WTC11 (cell line): ENCODE results near the gene RNF145. TPM values are rescaled to one million over a fixed set of nuclear protein-coding genes. Genes with fewer than 3 reads are reported as not detected.

Source experiments
- ATAC-seq: fragments of 200-7000 bp; cut with Tn5 transposase; 2 replicates; pipeline ENCODE4 v1.10.0; 2021; ENCODE audit warnings: mild to moderate bottlenecking, moderate library complexity
- CTCF ChIA-PET: fragments of 300-600 bp; sonication (Branson Sonifier 250); formaldehyde crosslinking; loops from one replicate; lab custom pipeline; 2021; ENCODE audit warnings: antibody characterized with exemption; lab: Charles Lee
- POLR2A ChIA-PET: fragments of 350-600 bp; sonication (Branson Sonifier 250); formaldehyde crosslinking; loops from one replicate; lab custom pipeline; 2021; ENCODE audit warnings: antibody characterized with exemption; lab: Charles Lee
- DNase-seq: peaks from one replicate; pipeline ENCODE4 v3.0.0; 2021; ENCODE audit warnings: low spot score
- H3K27ac Mint-ChIP-seq: 2 replicates; pipeline ENCODE4 v1.8.0; 2021; ENCODE audit warnings: mixed read lengths
- H3K27me3 Mint-ChIP-seq: 2 replicates; pipeline ENCODE4 v1.8.0; 2021; ENCODE audit warnings: low read depth, mild to moderate bottlenecking, moderate library complexity, mixed read lengths
- H3K36me3 Mint-ChIP-seq: 2 replicates; pipeline ENCODE4 v1.8.0; 2021; ENCODE audit warnings: mixed read lengths
- H3K4me1 Mint-ChIP-seq: 2 replicates; pipeline ENCODE4 v1.8.0; 2022; ENCODE audit warnings: mixed read lengths
- H3K4me3 Mint-ChIP-seq: 2 replicates; pipeline ENCODE4 v1.8.0; 2021; ENCODE audit warnings: mild to moderate bottlenecking, moderate library complexity, mixed read lengths
- H3K9me3 Mint-ChIP-seq: 2 replicates; pipeline ENCODE4 v1.8.0; 2021; ENCODE audit warnings: mixed read lengths
- CBFB ChIP-seq: sonication (generic); formaldehyde crosslinking; IDR thresholded peaks from 2 replicates; pipeline ENCODE4 v1.8.1; 2022; ENCODE audit warnings: mild to moderate bottlenecking, low read depth, missing genetic modification reagents
- CREB1 ChIP-seq: sonication (generic); formaldehyde crosslinking; IDR thresholded peaks from 2 replicates; pipeline ENCODE4 v1.8.0; 2023; ENCODE audit warnings: mild to moderate bottlenecking, missing genetic modification reagents
- CREM ChIP-seq: sonication (generic); formaldehyde crosslinking; IDR thresholded peaks from 2 replicates; pipeline ENCODE4 v1.8.1; 2022; ENCODE audit warnings: mild to moderate bottlenecking, missing genetic modification reagents, moderate library complexity
- EMX1 ChIP-seq: fragments of 250-450 bp; sonication (Bioruptor Pico); IDR thresholded peaks from 2 replicates; pipeline ENCODE4 v1.8.0; 2021; ENCODE audit warnings: mild to moderate bottlenecking
- ESRRA ChIP-seq: sonication (generic); formaldehyde crosslinking; IDR thresholded peaks from 2 replicates; pipeline ENCODE4 v1.8.1; 2022; ENCODE audit warnings: mild to moderate bottlenecking, missing genetic modification reagents, borderline replicate concordance
- FOXJ3 ChIP-seq: sonication (generic); formaldehyde crosslinking; IDR thresholded peaks from 2 replicates; pipeline ENCODE4 v1.9.0; 2021; ENCODE audit warnings: missing genetic modification reagents, mild to moderate bottlenecking, borderline replicate concordance
- FOXK1 ChIP-seq: sonication (generic); formaldehyde crosslinking; IDR thresholded peaks from 2 replicates; pipeline ENCODE4 v1.8.0; 2022; ENCODE audit warnings: mild to moderate bottlenecking, moderate library complexity, missing genetic modification reagents
- FOXP1 ChIP-seq: sonication (generic); formaldehyde crosslinking; IDR thresholded peaks from 2 replicates; pipeline ENCODE4 v1.8.0; 2022; ENCODE audit warnings: missing genetic modification reagents, mild to moderate bottlenecking, moderate library complexity, borderline replicate concordance
- GABPB1 ChIP-seq: sonication (generic); formaldehyde crosslinking; IDR thresholded peaks from 2 replicates; pipeline ENCODE4 v1.8.1; 2023; ENCODE audit warnings: mild to moderate bottlenecking, missing genetic modification reagents
- GRHL2 ChIP-seq: fragments of 250-450 bp; sonication (Bioruptor Pico); IDR thresholded peaks from 2 replicates; pipeline ENCODE4 v1.8.0; 2022; ENCODE audit warnings: mild to moderate bottlenecking, moderate library complexity; ENCODE audit not compliant: insufficient replicate concordance, severe bottlenecking
- MXD4 ChIP-seq: fragments of 250-450 bp; sonication (Bioruptor Pico); IDR thresholded peaks from 2 replicates; pipeline ENCODE4 v1.8.0; 2021; ENCODE audit warnings: mild to moderate bottlenecking, moderate library complexity, borderline replicate concordance
- MYBL2 ChIP-seq: sonication (generic); formaldehyde crosslinking; IDR thresholded peaks from 2 replicates; pipeline ENCODE4 v1.8.1; 2023; ENCODE audit warnings: mild to moderate bottlenecking, moderate library complexity, missing genetic modification reagents
- NFATC4 ChIP-seq: fragments of 250-450 bp; sonication (Bioruptor Pico); IDR thresholded peaks from 2 replicates; pipeline ENCODE4 v1.9.0; 2021; ENCODE audit warnings: mild to moderate bottlenecking
- NFE2L1 ChIP-seq: sonication (generic); formaldehyde crosslinking; IDR thresholded peaks from 2 replicates; pipeline ENCODE4 v1.8.1; 2023; ENCODE audit warnings: missing genetic modification reagents
- NR3C1 ChIP-seq: sonication (generic); formaldehyde crosslinking; conservative IDR thresholded peaks from 2 replicates; pipeline ENCODE4 v1.8.1; 2023; ENCODE audit warnings: low read depth, mild to moderate bottlenecking, missing genetic modification reagents
- PRRX2 ChIP-seq: fragments of 250-450 bp; sonication (Bioruptor Pico); IDR thresholded peaks from 2 replicates; pipeline ENCODE4 v1.8.0; 2021; ENCODE audit warnings: mild to moderate bottlenecking
- SMAD3 ChIP-seq: sonication (generic); formaldehyde crosslinking; IDR thresholded peaks from 2 replicates; pipeline ENCODE4 v1.8.0; 2022; ENCODE audit warnings: missing genetic modification reagents, mild to moderate bottlenecking, borderline replicate concordance
- TEAD1 ChIP-seq: sonication (generic); formaldehyde crosslinking; IDR thresholded peaks from 2 replicates; pipeline ENCODE4 v1.8.0; 2022; ENCODE audit warnings: mild to moderate bottlenecking, missing genetic modification reagents
- TEAD4 ChIP-seq: sonication (generic); formaldehyde crosslinking; IDR thresholded peaks from 2 replicates; pipeline ENCODE4 v1.8.0; 2022; ENCODE audit warnings: mild to moderate bottlenecking, missing genetic modification reagents
- ZNF232 ChIP-seq: sonication (generic); formaldehyde crosslinking; IDR thresholded peaks from 2 replicates; pipeline ENCODE4 v1.8.0; 2022; ENCODE audit warnings: mild to moderate bottlenecking, missing genetic modification reagents
- ZNF263 ChIP-seq: sonication (generic); formaldehyde crosslinking; IDR thresholded peaks from 2 replicates; pipeline ENCODE4 v1.8.1; 2022; ENCODE audit warnings: low read depth, mild to moderate bottlenecking, moderate library complexity, missing genetic modification reagents
- ZNF416 ChIP-seq: fragments of 250-450 bp; sonication (Bioruptor Pico); IDR thresholded peaks from 2 replicates; pipeline ENCODE4 v1.9.0; 2021; ENCODE audit warnings: mild to moderate bottlenecking, inconsistent platforms
- ZNF423 ChIP-seq: fragments of 250-450 bp; sonication (Bioruptor Pico); IDR thresholded peaks from 2 replicates; pipeline ENCODE4 v2.1.2; 2022; ENCODE audit warnings: mild to moderate bottlenecking, moderate library complexity
- ZNF671 ChIP-seq: fragments of 250-450 bp; sonication (Bioruptor Pico); IDR thresholded peaks from 2 replicates; pipeline ENCODE4 v1.8.0; 2021; ENCODE audit warnings: mild to moderate bottlenecking
- total RNA-seq: library from RNA; stranded (reverse); gene quantifications from 3 replicates; pipeline ENCODE4 v1.2.3, GENCODE V29; 2021
- TF ChIP-seq, protein P1 (sequence below): sonication (generic); formaldehyde crosslinking; IDR thresholded peaks from 2 replicates; pipeline ENCODE4 v1.8.1; 2022; ENCODE audit warnings: mild to moderate bottlenecking, moderate library complexity, missing genetic modification reagents
- TF ChIP-seq, protein P2 (sequence below): sonication (generic); formaldehyde crosslinking; IDR thresholded peaks from 2 replicates; pipeline ENCODE4 v1.8.1; 2022; ENCODE audit warnings: low read depth, missing genetic modification reagents, borderline replicate concordance
- TF ChIP-seq, protein P3 (sequence below): sonication (generic); formaldehyde crosslinking; IDR thresholded peaks from 2 replicates; pipeline ENCODE4 v1.8.1; 2022; ENCODE audit warnings: low read depth, mild to moderate bottlenecking, moderate library complexity, missing genetic modification reagents, borderline replicate concordance
- TF ChIP-seq, protein P4 (sequence below): sonication (generic); formaldehyde crosslinking; conservative IDR thresholded peaks from 2 replicates; pipeline ENCODE4 v1.8.1; 2022; ENCODE audit warnings: mild to moderate bottlenecking, missing genetic modification reagents
- TF ChIP-seq, protein P5 (sequence below): fragments of 250-450 bp; sonication (Bioruptor Pico); conservative IDR thresholded peaks from 2 replicates; pipeline ENCODE4 v1.9.0; 2021; ENCODE audit warnings: mild to moderate bottlenecking
- TF ChIP-seq, protein P6 (sequence below): sonication (generic); formaldehyde crosslinking; conservative IDR thresholded peaks from 2 replicates; pipeline ENCODE4 v1.8.1; 2023; ENCODE audit warnings: mild to moderate bottlenecking, low read depth, missing genetic modification reagents, moderate library complexity

RNF145 gene
- total RNA-seq, 1 experiment from 2014 or later, result 76.8 TPM

DNA sequence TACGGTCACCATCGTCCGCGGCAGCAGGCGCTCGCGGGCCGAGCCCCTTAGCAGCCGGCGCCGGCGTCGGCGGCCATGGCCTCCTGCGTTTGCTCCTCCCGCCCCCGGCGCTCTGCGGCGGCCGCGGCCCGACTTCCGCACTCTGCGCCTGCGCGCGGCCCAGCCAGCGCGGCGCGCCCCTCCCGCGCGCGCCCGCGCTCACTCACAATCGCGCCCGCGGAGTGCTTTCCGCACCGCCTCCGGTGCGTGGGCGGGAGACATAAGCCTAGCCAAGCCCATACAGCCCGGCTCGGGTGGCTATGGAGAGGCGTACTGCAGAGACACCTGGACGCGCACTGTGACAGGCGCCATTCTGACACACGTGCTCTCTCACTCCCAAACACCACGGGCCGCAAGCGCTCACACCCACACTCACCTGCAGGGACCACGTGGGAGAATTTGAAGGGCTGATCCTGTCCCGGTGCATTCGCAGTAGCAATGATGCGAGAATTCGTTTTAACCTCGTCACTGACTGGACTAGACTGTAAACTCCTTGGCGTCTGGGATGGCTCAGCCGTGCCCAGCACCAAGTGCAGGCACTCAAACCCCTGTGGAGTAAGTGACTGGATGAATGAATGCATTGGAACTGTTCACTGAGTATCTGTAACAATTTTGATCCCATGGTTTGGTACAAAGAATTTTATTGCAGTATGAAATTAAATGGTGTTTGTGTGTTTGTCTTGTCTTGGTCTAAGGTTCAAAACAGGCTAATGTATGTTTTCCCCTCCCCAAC lies at the start of gene RNF145 (continued):
- TF ChIP-seq MXD4, result no peak
- peak; percentile 87 for TF ChIP-seq SMAD3 (CRISPR knock-in tag)
- no peak for TF ChIP-seq ZNF263
- TF ChIP-seq CREM (CRISPR knock-in tag), result no peak
- no peak for TF ChIP-seq ZNF416
- TF ChIP-seq FOXJ3 (CRISPR knock-in tag), result no peak
- peak; percentile 85 for TF ChIP-seq FOXP1 (CRISPR knock-in tag)
- no peak for TF ChIP-seq ZNF423 (CRISPR knock-in tag)
- TF ChIP-seq, protein P1, sequence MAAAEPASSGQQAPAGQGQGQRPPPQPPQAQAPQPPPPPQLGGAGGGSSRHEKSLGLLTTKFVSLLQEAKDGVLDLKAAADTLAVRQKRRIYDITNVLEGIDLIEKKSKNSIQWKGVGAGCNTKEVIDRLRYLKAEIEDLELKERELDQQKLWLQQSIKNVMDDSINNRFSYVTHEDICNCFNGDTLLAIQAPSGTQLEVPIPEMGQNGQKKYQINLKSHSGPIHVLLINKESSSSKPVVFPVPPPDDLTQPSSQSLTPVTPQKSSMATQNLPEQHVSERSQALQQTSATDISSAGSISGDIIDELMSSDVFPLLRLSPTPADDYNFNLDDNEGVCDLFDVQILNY (CRISPR knock-in tag), result no peak
- TF ChIP-seq, protein P2, sequence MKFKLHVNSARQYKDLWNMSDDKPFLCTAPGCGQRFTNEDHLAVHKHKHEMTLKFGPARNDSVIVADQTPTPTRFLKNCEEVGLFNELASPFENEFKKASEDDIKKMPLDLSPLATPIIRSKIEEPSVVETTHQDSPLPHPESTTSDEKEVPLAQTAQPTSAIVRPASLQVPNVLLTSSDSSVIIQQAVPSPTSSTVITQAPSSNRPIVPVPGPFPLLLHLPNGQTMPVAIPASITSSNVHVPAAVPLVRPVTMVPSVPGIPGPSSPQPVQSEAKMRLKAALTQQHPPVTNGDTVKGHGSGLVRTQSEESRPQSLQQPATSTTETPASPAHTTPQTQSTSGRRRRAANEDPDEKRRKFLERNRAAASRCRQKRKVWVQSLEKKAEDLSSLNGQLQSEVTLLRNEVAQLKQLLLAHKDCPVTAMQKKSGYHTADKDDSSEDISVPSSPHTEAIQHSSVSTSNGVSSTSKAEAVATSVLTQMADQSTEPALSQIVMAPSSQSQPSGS (CRISPR knock-in tag), result no peak
- TF ChIP-seq ESRRA (CRISPR knock-in tag), result peak; percentile 38; the same call in 1 of the 2 replicates
- TF ChIP-seq, protein P3, sequence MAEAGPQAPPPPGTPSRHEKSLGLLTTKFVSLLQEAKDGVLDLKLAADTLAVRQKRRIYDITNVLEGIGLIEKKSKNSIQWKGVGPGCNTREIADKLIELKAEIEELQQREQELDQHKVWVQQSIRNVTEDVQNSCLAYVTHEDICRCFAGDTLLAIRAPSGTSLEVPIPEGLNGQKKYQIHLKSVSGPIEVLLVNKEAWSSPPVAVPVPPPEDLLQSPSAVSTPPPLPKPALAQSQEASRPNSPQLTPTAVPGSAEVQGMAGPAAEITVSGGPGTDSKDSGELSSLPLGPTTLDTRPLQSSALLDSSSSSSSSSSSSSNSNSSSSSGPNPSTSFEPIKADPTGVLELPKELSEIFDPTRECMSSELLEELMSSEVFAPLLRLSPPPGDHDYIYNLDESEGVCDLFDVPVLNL, result no peak
- TF ChIP-seq NFATC4 (CRISPR knock-in tag), result no peak
- peak; percentile 93 for TF ChIP-seq TEAD1
- no peak for TF ChIP-seq TEAD4
- TF ChIP-seq NR3C1, result no peak
- TF ChIP-seq, protein P4, sequence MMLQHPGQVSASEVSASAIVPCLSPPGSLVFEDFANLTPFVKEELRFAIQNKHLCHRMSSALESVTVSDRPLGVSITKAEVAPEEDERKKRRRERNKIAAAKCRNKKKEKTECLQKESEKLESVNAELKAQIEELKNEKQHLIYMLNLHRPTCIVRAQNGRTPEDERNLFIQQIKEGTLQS (CRISPR knock-in tag), result no peak
- TF ChIP-seq CREB1 (CRISPR knock-in tag), result peak; percentile 71
- TF ChIP-seq, protein P5, sequence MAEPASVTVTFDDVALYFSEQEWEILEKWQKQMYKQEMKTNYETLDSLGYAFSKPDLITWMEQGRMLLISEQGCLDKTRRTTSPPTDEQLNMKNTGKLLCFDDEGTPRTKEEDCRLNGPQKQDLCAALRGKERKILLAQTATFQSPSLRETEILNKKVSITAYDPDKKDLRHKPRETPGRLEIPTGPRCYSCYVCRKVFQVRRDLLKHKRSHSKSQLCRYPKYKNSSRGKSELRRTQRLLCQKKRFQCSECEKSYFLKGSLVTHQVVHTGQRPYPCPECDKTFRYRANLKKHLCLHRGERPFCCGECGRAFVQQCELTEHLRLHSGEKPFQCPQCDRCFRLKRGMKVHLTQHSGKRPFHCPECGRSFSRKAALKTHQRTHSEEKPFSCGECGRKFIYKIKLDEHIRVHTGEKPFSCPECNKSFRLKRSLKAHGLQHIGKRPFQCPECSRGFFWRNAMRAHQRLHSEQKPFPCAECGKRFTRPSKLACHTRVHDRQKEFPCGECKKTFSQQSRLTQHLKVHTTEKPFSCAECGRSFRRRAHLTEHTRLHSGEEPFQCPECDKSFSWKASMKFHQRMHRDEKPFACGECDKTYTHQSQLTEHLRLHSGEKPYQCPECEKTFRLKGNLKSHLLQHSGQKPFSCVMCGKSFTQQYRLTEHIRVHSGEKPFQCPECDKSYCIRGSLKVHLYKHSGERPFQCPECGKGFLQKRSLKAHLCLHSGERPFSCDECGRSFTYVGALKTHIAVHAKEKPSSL (CRISPR knock-in tag), result no peak
- TF ChIP-seq EMX1 (CRISPR knock-in tag), result no peak

DNA sequence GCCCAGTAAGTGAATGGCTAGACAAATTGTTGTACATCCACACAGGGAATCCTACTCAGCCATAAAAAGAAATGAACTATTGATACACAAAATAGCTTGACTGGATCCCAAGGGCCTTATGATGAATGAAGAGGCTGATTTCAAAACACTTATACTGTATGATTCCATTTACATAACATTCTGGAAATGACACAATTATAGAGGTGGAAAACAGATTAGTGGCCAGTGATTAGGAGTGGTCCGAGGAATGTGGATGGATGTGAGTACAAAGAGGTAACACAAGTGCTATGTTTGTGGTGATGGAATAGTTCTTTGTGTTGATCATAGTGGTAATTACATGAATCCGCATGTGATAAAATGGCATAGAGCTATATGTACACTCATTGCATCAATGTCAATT lies 49.0 kb upstream of the RNF145 start:
- TF ChIP-seq CBFB (CRISPR knock-in tag), result no peak
- no peak for TF ChIP-seq FOXK1 (CRISPR knock-in tag)
- no peak for TF ChIP-seq NFE2L1 (CRISPR knock-in tag)
- no peak for TF ChIP-seq FOXJ3 (CRISPR knock-in tag)
- no peak for TF ChIP-seq GRHL2 (CRISPR knock-in tag)
- no peak for TF ChIP-seq ZNF671 (CRISPR knock-in tag)
- TF ChIP-seq, protein P6, sequence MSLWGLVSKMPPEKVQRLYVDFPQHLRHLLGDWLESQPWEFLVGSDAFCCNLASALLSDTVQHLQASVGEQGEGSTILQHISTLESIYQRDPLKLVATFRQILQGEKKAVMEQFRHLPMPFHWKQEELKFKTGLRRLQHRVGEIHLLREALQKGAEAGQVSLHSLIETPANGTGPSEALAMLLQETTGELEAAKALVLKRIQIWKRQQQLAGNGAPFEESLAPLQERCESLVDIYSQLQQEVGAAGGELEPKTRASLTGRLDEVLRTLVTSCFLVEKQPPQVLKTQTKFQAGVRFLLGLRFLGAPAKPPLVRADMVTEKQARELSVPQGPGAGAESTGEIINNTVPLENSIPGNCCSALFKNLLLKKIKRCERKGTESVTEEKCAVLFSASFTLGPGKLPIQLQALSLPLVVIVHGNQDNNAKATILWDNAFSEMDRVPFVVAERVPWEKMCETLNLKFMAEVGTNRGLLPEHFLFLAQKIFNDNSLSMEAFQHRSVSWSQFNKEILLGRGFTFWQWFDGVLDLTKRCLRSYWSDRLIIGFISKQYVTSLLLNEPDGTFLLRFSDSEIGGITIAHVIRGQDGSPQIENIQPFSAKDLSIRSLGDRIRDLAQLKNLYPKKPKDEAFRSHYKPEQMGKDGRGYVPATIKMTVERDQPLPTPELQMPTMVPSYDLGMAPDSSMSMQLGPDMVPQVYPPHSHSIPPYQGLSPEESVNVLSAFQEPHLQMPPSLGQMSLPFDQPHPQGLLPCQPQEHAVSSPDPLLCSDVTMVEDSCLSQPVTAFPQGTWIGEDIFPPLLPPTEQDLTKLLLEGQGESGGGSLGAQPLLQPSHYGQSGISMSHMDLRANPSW, result no peak
- no peak for TF ChIP-seq NFATC4 (CRISPR knock-in tag)
- TF ChIP-seq ZNF232 (CRISPR knock-in tag), result no peak
- no peak for TF ChIP-seq PRRX2
- TF ChIP-seq GABPB1 (CRISPR knock-in tag), result no peak
- no peak for TF ChIP-seq MYBL2 (CRISPR knock-in tag)
- TF ChIP-seq, all 79 proteins: peak for 0
- DNase-seq (no peak), ATAC-seq (no peak)
- Mint-ChIP-seq H3K9me3 (peaks cover 9% of the 10 kb centered on the region), H3K27ac (no peak overlapping the region), H3K36me3 (no peaks in the 10 kb centered on the region), H3K4me3 (no peak overlapping the region), H3K4me1 (peaks cover 2% of the 10 kb centered on the region), H3K27me3 (peaks cover 80% of the 10 kb centered on the region)
- POLR2A ChIA-PET, result no interaction called here
- CTCF ChIA-PET, result no interaction called here
